HEK293T (cell line): Measurements from ENCODE around the gene GMDS.

Source experiments
- ARNT ChIP-seq: fragments of 450-650 bp; IDR thresholded peaks from 2 replicates; pipeline ENCODE4 v1.6.1; 2017; ENCODE audit warnings: mild to moderate bottlenecking
- BHLHE40 ChIP-seq: fragments of 450-650 bp; IDR thresholded peaks from 2 replicates; pipeline ENCODE4 v1.6.1; 2016; ENCODE audit warnings: mild to moderate bottlenecking, moderate library complexity, borderline replicate concordance
- CTBP1 ChIP-seq: fragments of 450-650 bp; IDR thresholded peaks from 2 replicates; pipeline ENCODE4 v1.6.1; 2016; ENCODE audit warnings: borderline replicate concordance
- FOXM1 ChIP-seq: fragments of 450-650 bp; IDR thresholded peaks from 2 replicates; pipeline ENCODE4 v1.6.1; 2017; ENCODE audit warnings: mild to moderate bottlenecking, borderline replicate concordance
- HDGF ChIP-seq: fragments of 450-650 bp; IDR thresholded peaks from 2 replicates; pipeline ENCODE4 v1.6.1; 2017; ENCODE audit warnings: antibody characterized with exemption, borderline replicate concordance
- L3MBTL2 ChIP-seq: fragments of 450-650 bp; conservative IDR thresholded peaks from 2 replicates; pipeline ENCODE4 v1.6.1; 2016; ENCODE audit warnings: mild to moderate bottlenecking
- LEF1 ChIP-seq: fragments of 450-650 bp; IDR thresholded peaks from 2 replicates; pipeline ENCODE4 v1.6.1; 2017; ENCODE audit warnings: mild to moderate bottlenecking, borderline replicate concordance
- SP1 ChIP-seq: fragments of 450-650 bp; IDR thresholded peaks from 2 replicates; pipeline ENCODE4 v1.6.1; 2017
- SUZ12 ChIP-seq: fragments of 450-650 bp; IDR thresholded peaks from 2 replicates; pipeline ENCODE4 v1.6.1; 2016; ENCODE audit warnings: mild to moderate bottlenecking
- TARDBP ChIP-seq: fragments of 450-650 bp; IDR thresholded peaks from 2 replicates; pipeline ENCODE4 v1.6.1; 2016
- ZNF384 ChIP-seq: fragments of 450-650 bp; IDR thresholded peaks from 2 replicates; pipeline ENCODE4 v1.6.1; 2016
- TF ChIP-seq, protein P1 (sequence below): fragments of 450-650 bp; IDR thresholded peaks from 2 replicates; pipeline ENCODE4 v1.6.1; 2016

DNA sequence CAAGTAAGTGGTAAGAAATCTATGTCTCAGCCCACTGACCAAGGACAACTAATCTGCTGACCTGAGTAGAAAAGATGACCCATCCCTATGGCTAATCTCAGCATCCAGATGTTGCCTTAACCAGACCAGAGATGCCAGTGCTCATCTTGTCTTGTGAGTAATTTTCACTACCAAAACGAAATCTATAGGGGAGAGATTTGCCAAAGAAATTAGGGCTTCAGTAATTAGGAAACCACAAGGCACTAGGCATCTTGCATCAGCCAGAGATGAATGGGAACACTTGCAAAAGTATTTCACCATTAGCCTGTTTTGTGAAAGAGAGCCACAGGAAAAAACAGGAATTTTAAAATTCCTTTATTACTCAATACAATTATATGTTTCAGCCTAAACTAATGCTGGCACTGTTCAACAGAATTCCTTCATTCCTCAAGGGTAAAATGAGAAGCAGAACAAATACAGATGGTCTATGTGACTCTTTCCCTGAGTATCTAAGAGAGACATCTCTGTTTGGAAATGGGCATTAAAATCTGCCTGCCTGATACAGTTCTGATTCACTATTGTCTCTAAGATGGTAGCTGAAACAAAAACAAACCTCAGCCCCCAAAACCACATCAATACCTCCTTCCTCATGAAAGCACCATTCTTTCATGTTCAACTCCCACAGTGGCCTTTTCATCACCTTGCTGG is 87.8 kb downstream of the GMDS start:
- TF ChIP-seq, protein P1, sequence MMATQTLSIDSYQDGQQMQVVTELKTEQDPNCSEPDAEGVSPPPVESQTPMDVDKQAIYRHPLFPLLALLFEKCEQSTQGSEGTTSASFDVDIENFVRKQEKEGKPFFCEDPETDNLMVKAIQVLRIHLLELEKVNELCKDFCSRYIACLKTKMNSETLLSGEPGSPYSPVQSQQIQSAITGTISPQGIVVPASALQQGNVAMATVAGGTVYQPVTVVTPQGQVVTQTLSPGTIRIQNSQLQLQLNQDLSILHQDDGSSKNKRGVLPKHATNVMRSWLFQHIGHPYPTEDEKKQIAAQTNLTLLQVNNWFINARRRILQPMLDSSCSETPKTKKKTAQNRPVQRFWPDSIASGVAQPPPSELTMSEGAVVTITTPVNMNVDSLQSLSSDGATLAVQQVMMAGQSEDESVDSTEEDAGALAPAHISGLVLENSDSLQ: no peak
- TF ChIP-seq LEF1: no peak
- no peak for TF ChIP-seq FOXM1
- TF ChIP-seq SUZ12: no peak
- no peak for TF ChIP-seq HDGF
- no peak for TF ChIP-seq ZNF384
- no peak for TF ChIP-seq ARNT
- no peak for TF ChIP-seq L3MBTL2
- TF ChIP-seq TARDBP: no peak
- TF ChIP-seq CTBP1: no peak
- TF ChIP-seq SP1: no peak
- TF ChIP-seq BHLHE40: no peak
